GM18511 (cell line): ENCODE measurements around the gene ARHGAP5.
A peak's percentile ranks its signal among the peaks of the same experiment; 100 is the strongest.

Source experiments
- ATAC-seq: cut with Tn5 transposase; IDR thresholded peaks from one replicate; pipeline ENCODE4 v1.9.1; 2021; ENCODE audit warnings: mild to moderate bottlenecking, moderate library complexity; ENCODE audit not compliant: unreplicated experiment

The ARHGAP5 gene

DNA sequence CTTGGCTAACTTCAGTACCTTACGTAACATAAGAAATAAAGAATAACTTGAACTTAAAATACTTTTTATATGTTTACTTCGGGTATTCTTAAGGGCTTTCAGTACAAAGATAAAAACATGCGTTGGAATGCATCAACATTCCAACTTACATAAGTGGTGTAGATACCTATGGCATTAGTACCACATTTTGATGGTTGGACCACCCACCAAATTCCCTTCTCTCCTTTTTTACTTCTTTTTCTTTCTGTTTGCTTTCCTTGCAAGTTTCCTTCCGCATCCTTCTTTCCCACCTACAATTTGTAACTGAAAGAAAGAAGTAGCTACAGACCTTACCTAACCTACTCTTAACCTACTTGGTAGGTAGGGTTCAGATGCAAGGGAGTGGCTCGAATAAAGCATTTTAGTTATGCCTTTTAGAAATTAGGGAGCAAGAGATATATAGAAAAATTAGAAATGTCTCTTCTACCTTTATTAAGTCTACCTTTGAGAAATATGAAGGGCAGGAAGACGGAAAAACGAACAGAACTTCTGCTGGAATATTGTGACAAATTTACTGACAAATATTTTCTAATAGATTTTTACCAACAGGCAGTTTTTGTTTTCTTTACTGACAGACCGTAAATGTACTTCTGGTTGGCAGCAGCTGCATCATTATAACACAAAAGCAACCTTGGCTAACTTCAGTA is 2.1 kb upstream of the ARHGAP5 start:
- ATAC-seq, result no peak

DNA sequence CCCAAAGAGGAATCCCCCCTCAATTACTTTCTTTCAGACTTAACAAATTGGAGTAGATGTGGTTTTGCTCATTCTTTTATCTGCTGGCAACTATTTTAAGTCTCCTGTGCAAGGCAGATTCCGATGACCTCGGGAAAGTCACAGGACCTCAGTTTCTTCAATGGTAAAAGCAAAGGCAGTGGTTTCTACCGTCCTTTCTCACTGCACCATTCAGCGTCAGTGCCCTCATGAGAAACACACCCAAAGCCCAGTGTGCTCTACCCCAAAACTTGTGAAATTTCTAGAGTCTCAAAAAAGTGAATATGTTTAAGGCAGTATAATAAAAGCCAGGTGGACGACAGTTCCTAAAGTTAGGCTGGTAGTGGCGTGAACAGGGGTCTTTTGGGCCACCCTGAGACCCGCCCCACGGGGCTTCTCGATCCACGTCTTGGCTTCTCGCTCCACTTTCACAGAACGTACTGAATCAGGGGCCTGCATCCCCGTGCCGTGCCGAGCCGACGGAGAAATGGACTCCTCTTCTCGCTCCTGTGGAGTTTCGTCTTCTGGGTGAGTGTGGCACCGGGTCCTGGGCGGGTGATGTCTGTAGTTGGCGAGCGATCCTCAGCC is 1.3 kb upstream of the ARHGAP5 start:
- ATAC-seq, result peak; percentile 34

DNA sequence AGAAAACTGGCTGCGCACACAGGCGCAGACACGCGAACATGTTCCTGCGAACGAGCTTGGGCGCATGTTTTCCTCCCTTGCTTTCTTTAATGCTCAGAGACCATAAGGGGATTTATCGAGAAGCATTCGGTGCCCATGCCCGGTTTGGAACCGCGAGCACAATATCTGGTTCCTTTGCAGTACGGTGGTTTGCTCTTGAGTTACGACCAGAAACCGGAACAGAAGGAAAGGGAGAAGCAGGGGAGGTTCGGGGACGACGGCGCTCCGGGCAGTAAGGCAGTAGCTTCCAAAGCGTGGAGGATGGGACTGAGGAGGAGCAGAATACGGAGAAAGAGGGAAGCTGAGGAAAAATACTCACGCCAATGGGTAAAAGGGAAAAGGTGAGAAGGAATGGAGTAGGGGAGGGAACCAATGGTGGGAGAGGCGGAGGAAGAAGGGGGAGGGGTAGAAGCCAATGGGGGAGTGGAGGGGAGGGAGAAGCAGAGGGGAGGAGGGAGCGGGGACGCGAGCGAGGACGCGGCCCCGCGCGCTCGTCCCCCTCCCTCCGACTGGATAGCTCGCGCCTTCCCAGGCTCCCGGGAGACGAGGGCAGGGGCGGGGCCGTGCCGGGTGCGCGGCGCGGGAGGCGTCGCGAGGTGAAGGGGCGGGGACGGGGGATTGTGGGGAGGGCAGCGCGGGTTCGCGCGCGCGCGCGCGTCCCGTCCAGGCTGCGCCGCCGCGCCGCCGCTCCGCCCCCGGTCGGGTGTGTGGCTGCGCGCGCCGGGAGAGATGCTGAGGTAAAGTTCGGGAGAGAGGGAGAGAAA is 625 bp upstream of the ARHGAP5 start:
- ATAC-seq, result peak; percentile 52

DNA sequence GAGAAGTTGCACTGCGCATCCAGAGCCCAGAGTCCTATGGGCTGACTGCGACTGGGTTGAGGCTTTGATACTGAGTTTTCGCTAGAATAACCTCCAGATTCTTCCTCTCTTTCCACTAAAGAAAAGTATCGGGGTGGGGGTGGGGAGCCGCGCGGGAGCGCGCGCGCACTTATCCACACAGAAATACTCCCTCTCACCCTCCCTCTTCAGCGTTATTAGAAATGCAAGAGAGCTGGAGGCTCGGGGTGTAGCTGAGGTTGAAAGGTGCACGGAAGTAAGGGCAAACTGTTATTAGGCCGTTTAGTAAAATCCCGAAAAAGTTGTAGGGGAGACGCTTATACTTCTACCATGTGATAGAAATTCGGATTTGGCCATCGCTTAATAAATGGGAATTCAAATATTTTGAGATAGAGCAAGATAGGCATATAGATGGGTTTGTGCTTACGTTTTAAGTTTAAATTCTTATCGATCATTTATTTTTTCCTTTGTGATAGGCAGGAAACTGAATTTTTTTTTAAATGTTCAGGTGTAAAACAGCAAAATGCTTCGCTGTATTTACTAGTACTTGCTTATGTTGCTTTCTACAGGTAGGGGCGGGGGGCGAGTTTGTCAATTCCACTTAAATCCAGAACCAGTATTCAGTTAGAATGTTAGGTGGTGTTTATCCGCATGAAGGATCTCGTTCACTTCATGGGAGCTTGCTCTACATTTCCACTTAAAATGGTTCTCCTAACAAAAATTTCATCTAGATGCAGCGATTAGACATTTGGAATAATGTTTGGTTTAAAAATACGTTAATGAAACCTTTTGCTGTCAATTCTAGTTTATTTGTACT is 1.1 kb downstream of the ARHGAP5 start:
- ATAC-seq, result peak; percentile 18

DNA sequence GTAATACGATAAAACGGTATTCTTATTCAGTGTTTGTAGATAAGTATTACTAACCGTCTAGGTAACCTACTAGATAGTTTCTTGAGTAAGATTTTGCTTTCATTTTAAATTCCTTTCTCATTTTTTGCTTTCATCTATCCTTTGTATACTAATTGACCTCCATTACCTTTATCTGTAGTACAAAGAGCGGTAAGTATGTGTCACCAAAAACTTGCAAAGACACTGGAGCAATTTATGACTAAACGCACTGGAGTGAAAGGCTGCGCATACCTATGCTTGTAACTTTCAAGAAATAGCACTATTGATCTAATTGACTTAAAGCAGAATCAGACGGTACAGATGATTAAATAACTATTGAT is 1.7 kb downstream of the ARHGAP5 start:
- ATAC-seq, result no peak

DNA sequence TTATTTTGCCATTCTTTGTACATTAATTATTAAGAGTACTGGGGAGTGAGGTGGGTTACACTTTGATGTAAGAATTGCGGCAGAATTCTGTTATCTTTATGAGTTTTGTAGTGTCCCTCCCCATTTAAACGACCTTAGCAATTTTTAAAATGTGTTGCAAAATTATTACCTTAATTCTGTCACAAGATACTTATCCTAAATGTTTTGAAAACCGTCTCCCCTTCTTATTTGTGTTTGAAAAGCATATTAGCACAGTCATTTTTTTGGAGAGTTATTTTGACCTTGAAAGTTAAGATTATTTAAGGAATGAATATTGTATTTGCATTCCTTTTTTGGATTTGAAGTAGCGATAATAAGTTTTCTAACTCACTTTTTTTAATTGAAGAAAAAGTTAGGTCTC is 2.2 kb downstream of the ARHGAP5 start:
- ATAC-seq, result no peak

DNA sequence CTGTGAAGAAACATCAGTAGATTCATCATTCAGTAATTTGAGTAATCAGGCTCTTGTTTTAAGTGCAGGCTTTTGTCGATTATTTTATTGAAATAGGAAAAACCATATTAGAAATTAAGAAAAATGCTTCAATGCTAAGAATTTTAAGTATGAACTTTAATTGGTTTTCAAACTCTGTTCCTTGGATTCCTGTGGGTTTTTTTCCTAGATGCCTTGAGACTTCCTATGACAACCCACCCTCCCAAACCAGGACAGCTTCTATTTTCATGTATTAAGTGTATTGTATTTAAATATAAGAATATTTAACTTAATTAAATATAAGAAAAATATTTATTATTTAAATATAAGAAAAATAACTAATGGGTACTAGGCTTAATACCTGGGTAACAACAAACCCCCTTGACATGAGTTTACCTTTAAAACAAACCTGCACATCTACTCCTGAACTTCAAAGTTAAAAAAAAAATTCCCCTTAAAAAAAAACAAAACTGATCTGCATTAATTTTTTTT is 3.0 kb downstream of the ARHGAP5 start:
- no peak for ATAC-seq

DNA sequence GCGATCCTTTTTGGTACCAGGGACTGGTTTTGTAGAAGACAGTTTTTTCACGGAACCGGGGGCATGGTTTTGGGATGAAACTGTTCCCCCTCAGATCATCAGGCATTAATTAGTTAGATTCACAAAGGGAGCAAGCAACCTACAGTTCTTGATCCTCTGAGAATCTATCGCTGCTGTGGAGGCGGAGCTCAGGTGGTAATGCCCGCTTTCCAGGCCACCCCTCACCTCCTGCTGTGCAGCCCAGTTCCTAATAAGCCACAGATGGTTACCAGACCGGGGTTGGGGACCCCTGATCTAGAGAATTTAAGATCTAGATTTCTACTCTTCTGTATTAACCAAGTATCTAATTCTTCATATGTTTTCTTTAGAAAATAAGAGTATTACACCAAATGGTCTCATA is 4.8 kb downstream of the ARHGAP5 start:
- ATAC-seq, result no peak

DNA sequence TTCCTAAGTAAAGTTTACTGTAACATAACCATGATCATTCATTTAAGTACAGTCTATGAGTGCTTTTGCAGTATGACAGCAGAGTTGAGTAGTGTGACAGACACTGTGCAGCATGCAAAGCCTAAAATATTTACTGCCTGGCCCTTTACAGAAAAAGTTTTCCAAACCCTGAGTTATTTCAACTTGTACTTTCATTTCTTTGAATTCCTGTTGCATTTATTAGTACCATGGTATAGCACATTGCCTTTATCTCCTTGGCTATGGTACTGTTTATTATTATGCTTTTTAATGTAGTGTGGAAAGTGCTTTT is 6.2 kb downstream of the ARHGAP5 start:
- no peak for ATAC-seq

DNA sequence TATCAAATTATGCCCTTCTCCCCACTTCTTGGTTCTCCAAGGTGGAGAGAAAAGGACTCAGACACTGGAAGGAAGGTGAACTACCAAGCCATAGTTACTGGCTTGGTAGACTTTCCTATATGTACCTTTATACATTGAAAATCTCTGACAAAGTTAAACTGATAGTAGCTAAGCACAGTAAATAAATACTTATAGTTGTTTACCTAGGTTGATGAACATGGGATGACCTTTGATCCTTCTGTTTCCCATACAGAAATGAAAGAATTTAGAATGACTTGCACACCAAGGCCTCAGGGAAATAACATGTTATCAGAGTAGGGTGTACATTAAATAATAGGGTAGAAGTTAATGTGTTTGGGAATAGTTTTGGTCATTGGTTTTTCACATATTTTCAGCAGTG is 6.7 kb downstream of the ARHGAP5 start:
- ATAC-seq, result no peak

DNA sequence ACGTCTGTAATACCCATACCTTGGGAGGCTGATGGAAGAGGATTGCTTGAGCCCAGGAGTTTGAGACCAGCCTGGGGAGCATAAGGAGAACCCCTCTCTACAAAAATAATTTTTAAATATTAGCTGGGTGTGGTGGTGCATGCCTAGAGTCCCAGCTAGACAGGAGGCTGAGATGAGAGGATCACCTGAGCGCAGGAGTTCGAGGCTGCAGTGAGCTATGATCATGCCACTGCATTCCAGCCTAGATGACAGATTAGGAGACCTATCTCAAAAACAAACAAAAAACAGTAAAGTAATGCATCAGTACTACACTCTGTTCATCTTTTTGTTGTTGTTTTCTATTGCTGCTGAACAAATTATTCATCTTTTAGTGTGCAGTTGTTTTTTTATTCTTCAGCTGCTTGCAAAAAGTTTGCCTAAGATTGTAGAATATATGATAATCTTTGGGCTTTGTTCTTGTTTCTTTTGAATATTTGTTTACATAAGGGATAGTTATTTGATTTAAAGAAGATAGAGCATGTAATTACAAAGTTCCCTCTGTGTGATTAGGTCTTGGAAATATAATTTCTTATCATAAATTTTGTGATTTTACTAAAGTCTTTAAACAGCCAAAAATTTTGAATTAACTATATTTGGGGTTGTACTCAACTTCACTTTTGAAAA is 8.2 kb downstream of the ARHGAP5 start:
- ATAC-seq, result no peak

DNA sequence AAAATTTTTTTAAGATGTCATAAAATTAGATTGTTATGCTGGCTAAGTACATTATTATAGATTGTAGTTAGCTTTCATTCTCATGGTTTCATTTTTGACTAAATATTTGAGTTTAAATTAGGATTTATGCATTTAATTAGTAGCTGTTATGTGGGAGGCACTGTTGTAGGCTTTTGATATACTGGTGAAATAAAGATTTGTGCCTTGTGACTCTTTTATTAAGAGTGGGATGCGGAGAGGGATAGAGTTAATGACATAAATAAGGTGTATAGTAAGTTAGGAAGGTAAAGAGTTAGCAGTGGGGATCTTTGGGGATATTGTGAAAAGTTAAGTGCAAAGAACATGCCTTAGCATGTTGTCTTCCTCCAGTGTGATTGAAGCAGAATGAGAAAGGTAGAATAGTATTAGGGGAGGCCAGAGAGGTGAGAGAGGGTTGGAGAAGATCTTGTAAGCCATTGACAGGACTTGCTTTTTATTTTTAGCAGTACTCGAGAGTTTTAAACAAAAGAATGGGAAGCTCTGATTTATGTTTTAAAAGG is 8.8 kb downstream of the ARHGAP5 start:
- ATAC-seq, result no peak

DNA sequence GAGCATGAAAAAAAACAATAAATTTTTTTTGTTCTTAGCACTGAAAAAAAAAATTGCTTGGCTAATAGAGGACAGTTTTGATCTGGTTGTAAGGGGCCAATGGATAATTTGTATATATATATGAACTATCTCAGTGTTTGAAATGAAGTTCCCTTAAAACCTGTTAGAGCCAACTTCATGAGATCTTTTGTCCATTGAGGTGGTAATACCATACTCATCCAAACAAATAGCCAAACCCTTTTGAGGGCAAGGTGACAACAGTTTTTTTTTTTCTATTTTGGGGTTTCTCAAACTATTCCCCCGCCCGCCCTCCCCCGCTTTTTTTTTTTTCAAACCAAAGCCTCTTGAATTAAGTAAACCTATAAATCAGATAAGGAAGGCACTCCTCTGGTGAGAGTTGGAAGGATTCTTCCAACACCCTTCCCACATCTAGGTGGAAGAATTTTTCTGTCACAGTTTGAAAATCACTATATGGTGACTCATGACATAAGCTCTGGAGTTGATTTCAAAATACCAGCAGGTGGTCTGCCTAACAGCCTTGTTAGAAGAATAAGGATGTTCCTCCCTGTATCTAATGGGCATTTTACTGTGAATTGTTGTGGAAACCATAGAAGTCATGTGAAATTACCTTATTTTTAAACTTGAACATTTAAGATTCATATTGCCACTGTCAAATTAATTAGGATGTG is 10.2 kb downstream of the ARHGAP5 start:
- no peak for ATAC-seq

DNA sequence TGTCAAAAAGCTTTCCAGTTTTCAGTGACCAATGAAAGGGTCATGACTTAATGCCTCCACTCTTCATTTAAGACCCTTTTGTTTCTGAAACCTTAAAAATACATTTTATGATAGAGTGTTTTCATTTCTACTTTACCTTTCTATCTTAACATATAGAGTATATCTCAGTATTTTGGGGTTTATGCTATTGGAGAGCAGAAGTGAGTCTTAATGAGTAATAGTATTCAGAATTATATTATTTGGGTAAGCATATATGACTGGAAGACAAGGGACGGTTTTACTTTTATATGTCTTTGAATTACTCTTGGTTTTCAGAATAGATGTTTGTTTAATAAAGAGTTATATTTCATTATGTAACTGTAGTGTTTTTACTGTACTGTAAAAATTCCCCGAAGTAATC is 10.8 kb downstream of the ARHGAP5 start:
- no peak for ATAC-seq

DNA sequence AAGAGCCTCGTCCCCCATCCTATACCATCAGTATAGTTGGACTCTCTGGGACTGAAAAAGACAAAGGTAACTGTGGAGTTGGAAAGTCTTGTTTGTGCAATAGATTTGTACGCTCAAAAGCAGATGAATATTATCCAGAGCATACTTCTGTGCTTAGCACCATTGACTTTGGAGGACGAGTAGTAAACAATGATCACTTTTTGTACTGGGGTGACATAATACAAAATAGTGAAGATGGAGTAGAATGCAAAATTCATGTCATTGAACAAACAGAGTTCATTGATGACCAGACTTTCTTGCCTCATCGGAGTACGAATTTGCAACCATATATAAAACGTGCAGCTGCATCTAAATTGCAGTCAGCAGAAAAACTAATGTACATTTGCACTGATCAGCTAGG is 13.6 kb downstream of the ARHGAP5 start:
- no peak for ATAC-seq

DNA sequence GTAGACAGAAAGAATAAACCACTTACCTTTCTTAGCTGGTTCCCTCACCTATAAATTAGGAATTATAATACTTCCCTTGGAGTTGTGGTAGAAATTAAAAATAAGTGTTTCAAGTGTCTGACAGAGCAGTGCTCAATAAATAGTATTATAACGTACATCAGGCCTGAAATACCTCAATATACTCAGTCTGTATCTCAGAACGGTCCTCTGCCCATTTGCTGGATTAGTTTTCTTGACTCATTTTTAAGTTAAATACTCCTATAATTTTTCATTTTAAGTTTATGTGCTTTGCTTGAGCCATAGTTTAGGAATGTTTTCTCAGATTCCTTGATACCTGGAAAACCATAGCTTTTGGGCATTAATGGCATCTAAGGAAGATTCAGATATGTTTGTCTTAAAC is 22.4 kb downstream of the ARHGAP5 start:
- no peak for ATAC-seq

DNA sequence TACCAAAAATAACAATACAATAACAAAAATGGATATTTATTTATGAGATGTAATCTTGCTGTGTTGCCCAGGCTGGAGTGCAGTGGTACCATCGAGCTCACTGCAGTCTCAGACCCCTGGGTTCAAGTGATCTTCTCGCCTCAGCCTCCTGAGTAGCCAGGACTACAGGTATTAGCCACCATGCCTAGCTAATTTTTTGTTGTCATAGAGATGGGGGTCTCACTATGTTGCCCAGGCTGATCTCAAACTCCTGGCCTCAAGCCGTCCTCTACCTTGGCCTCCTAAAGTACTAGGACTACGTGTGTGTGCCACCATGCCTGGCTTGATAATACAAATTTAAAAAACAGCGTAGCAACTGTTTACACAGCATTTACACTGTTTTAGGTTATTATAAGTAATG is 23.1 kb downstream of the ARHGAP5 start:
- no peak for ATAC-seq

DNA sequence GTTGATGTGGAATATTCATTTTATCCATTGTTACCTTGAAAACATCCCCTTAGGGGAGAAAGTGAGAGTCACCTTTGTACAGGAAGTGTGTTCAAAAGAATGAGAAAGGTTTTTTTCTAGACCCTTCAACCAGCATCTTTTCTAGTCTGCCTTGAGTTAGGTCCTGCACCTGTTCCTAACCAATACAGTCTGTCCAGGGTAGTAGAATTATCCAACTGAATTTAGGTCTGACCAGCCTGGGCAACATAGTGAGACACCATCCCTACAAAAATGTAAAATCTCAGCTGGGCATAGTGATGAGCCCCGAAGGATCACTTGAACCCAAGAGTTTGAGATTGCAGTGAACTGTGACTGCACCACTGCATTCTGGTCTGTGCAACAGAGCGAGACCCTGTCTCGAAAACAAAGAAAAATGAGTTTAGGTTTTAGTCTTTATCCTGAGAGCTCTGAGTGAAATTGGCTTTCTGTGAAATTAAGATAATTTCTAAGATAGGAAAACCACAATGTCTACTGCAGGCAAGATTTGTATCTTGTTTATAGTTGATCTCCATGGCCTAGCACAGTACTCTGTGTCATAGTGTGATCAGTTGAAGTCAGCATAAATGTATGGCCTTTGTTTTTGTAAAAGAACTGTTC is 25.2 kb downstream of the ARHGAP5 start:
- ATAC-seq, result peak; percentile 81

DNA sequence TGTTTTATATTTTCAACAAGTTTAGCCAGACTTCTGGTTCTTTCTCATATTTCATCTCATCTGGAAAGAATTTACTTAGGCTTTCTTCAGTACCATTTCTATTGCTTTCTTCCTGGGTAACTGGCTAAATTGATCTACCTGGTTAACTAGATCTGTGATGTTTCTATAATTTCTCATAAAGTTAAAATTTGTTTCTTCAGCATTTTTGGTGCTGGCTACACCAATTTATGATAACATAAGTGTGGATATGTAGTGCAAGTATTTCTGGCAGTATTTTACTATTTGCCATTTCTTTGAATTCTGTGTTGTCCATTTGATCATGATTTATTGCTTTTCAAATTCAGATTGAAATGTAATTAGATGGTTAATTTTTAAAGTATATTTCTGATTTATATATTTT is 25.9 kb downstream of the ARHGAP5 start:
- no peak for ATAC-seq
